ENCODE data around the gene MT1H. TPM values are rescaled to one million over a fixed set of nuclear protein-coding genes. Genes with fewer than 3 reads are reported as not detected.
"Not testable (repeated sequence)": the region's sequence is repeated elsewhere in the genome, so short reads cannot be mapped to it uniquely, and the experiment has no call there.

The MT1H gene
- total RNA-seq, 1 experiment from 2014 or later = not detected

DNA sequence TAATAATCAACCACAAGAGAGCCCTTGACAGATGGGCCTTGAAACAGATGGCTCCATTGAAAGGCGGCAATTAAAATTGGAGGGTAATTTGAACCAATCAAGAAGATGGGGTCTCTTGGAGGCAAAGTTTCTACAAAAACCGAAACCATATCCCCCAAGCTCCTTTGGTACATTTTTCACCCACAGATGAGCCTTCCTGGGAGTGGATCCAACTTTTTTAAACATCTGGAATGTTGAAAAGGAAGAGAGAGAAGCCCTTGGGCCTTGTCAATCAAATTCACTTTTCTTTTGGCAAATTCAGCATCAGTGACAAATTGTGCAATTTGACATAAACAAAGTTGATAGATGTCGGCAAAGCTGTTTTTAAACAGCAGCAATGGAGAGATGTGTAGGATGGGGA is 47.1 kb downstream of the MT1H start:
- Histone ChIP-seq H2AFZ (ENCODE audit: low read depth, low read length, poor library complexity, severe bottlenecking) (no peak overlapping the region), H3K79me2 (ENCODE audit: insufficient read depth, low read length) (no peaks in the 10 kb centered on the region), H3K4me1 (ENCODE audit: control insufficient read depth in 1 of 2, insufficient read depth in 2 of 2, low read length in 2 of 2) (no peaks in the 10 kb centered on the region), H3K9me2 (ENCODE audit: insufficient read depth) (no peaks in the 10 kb centered on the region), H3K9me3 (ENCODE audit: control insufficient read depth in 1 of 2, insufficient read depth in 1 of 2, low read depth in 1 of 2, low read length in 2 of 2) (no peaks in the 10 kb centered on the region), H3K9ac (ENCODE audit: low read length) (no peak overlapping the region), H3K27me3 (ENCODE audit: insufficient read depth, low read length) (no peaks in the 10 kb centered on the region), H4K20me1 (ENCODE audit: insufficient read depth) (no peaks in the 10 kb centered on the region), H3K4me2 (ENCODE audit: low read length) (no peak overlapping the region), H3K36me3 (ENCODE audit: control insufficient read depth in 1 of 2, insufficient read depth in 2 of 2, low read length in 2 of 2) (no peaks in the 10 kb centered on the region), H3K27ac (ENCODE audit: low read depth, low read length) (no peak overlapping the region), H3K4me3 (replicated peaks in 1 of 2; ENCODE audit: low read depth in 1 of 2, low read length in 2 of 2) (no peak overlapping the region)
- ATAC-seq = no peak
- no TSS peak for BruUV-seq (replicated peaks)
- intact Hi-C loops (cut with micrococcal nuclease) = no loop called here
- POLR2A ChIA-PET = interaction anchor here (1.2 kb wide), 1 partner anchor 214 kb away, joined by 5 read pairs; no protein-coding TSS in a partner anchor
- DNase-seq (ENCODE audit: low read depth, low spot score) = no peak
- RAD21 ChIA-PET (ENCODE audit: low non-redundant PET in 1 of 2, low total read pairs in 2 of 2, uncharacterized antibody in 2 of 2, unreplicated experiment in 2 of 2) = no interaction called here
- TF ChIP-seq ZFX (IDR thresholded peaks at IDR 0.05) (no peak), POLR2A (IDR thresholded peaks at IDR 0.05; ENCODE audit: borderline replicate concordance, extremely low read depth, insufficient read depth, insufficient read length) (no peak), EGR1 (IDR thresholded peaks at IDR 0.05; ENCODE audit: low read depth) (no peak), ZNF274 (IDR thresholded peaks at IDR 0.05; ENCODE audit: low read depth, low read length) (no peak), CEBPB (IDR thresholded peaks at IDR 0.05; ENCODE audit: low read depth) (no peak), RAD21 (IDR thresholded peaks at IDR 0.05; ENCODE audit: low read depth) (no peak), SRF (IDR thresholded peaks at IDR 0.05; ENCODE audit: low read depth) (no peak), EZH2phosphoT487 (IDR thresholded peaks at IDR 0.05; ENCODE audit: borderline replicate concordance) (no peak), JUND (IDR thresholded peaks at IDR 0.05) (no peak), CTCF (IDR thresholded peaks at IDR 0.05 in 2 of 3, conservative IDR thresholded peaks at IDR 0.05 in 1 of 3; ENCODE audit: borderline replicate concordance in 1 of 3, insufficient read depth in 1 of 3, low read depth in 2 of 3, low read length in 2 of 3) (no peak), POLR2AphosphoS5 (IDR thresholded peaks at IDR 0.05; ENCODE audit: low read depth, low read length) (no peak), ATF3 (IDR thresholded peaks at IDR 0.05) (no peak)
- CTCF ChIA-PET = interaction anchor here (0.7 kb wide), 1 partner anchor 116 kb away, joined by 3 read pairs; no protein-coding TSS in a partner anchor

DNA sequence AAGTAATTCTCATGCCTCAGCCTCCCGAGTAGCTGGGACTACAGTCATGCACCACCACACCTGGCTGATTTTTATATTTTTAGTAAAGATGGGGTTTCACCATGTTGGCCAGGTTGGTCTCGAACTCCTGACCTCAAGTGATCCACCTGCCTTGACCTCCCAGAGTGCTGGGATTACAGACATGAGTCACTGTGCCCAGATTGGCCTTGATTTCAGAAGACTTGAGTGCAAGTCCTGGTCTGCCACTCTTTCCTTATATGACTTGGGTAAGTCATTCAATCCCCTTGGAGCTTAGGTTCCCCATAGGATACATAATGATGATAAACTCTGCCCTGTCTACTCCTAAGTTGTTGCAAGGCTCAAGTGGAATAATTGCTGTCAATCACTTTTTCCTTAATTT is 47.9 kb downstream of the MT1H start:
- ChIA-PET CTCF (interaction anchor here (1.5 kb wide), 1 partner anchor 16 kb away, joined by 3 read pairs; no protein-coding TSS in a partner anchor), POLR2A (interaction anchor here (1.2 kb wide), 1 partner anchor 214 kb away, joined by 5 read pairs; no protein-coding TSS in a partner anchor)
- intact Hi-C loops (cut with micrococcal nuclease); H3K27me3 ChIP-seq (ENCODE audit: insufficient read depth, low read length); ATAC-seq; BruUV-seq (replicated peaks); H3K4me3 ChIP-seq (replicated peaks in 1 of 2; ENCODE audit: low read depth in 1 of 2, low read length in 2 of 2); DNase-seq (ENCODE audit: low read depth, low spot score); H3K9me3 ChIP-seq (ENCODE audit: control insufficient read depth in 1 of 2, insufficient read depth in 1 of 2, low read depth in 1 of 2, low read length in 2 of 2); H2AFZ ChIP-seq (ENCODE audit: low read depth, low read length, poor library complexity, severe bottlenecking); H3K9ac ChIP-seq (ENCODE audit: low read length); H3K9me2 ChIP-seq (ENCODE audit: insufficient read depth); H3K4me2 ChIP-seq (ENCODE audit: low read length); H3K27ac ChIP-seq (ENCODE audit: low read depth, low read length); H3K4me1 ChIP-seq (ENCODE audit: control insufficient read depth in 1 of 2, insufficient read depth in 2 of 2, low read length in 2 of 2); RAD21 ChIA-PET (ENCODE audit: low non-redundant PET in 1 of 2, low total read pairs in 2 of 2, uncharacterized antibody in 2 of 2, unreplicated experiment in 2 of 2); H3K79me2 ChIP-seq (ENCODE audit: insufficient read depth, low read length); H3K36me3 ChIP-seq (ENCODE audit: control insufficient read depth in 1 of 2, insufficient read depth in 2 of 2, low read length in 2 of 2); H4K20me1 ChIP-seq (ENCODE audit: insufficient read depth): not testable (repeated sequence)

Measured in HCT116 (cell line).